Measurements from ENCODE around the gene SLMAP. TPM values are rescaled to one million over a fixed set of nuclear protein-coding genes. Genes with fewer than 3 reads are reported as not detected.
"Not testable (repeated sequence)": the region's sequence is repeated elsewhere in the genome, so short reads cannot be mapped to it uniquely, and the experiment has no call there.

SLMAP gene
- total and polyA plus RNA-seq, 10 donors: 7.8 to 77.3 (median 62.9) TPM

GRCh38 chr3:57872606-57873005, 116.5 kb downstream of the SLMAP start:
- intact Hi-C loops (cut with DNase I; ENCODE audit: low total_unique reads): no loop called here
- DNase-seq: no peak
- no peaks in the 10 kb centered on the region for H3K27me3 ChIP-seq (replicated peaks in 1 of 7)
- no peak overlapping the region for H3K4me3 ChIP-seq
- peaks cover 0 to 67% (median 3%) of the 10 kb centered on the region in 6 donors for H3K36me3 ChIP-seq
- no peaks in the 10 kb centered on the region for H3K4me1 ChIP-seq
- TF ChIP-seq POLR2AphosphoS5 (IDR thresholded peaks at IDR 0.05) (no peak), POLR2A (IDR thresholded peaks at IDR 0.05) (no peak)
- TF ChIP-seq, protein P1, sequence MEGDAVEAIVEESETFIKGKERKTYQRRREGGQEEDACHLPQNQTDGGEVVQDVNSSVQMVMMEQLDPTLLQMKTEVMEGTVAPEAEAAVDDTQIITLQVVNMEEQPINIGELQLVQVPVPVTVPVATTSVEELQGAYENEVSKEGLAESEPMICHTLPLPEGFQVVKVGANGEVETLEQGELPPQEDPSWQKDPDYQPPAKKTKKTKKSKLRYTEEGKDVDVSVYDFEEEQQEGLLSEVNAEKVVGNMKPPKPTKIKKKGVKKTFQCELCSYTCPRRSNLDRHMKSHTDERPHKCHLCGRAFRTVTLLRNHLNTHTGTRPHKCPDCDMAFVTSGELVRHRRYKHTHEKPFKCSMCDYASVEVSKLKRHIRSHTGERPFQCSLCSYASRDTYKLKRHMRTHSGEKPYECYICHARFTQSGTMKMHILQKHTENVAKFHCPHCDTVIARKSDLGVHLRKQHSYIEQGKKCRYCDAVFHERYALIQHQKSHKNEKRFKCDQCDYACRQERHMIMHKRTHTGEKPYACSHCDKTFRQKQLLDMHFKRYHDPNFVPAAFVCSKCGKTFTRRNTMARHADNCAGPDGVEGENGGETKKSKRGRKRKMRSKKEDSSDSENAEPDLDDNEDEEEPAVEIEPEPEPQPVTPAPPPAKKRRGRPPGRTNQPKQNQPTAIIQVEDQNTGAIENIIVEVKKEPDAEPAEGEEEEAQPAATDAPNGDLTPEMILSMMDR (IDR thresholded peaks at IDR 0.05 in 8 of 11, conservative IDR thresholded peaks at IDR 0.05 in 3 of 11): no peak
- H3K27ac ChIP-seq: no peak overlapping the region
- no peaks in the 10 kb centered on the region for H3K9me3 ChIP-seq
- WGBS, 5 donors: 93 to 98% (median 98%) methylated on average over 4 of the region's 4 CpGs

- H3K27ac ChIP-seq: no peak overlapping the region
- H3K36me3 ChIP-seq: peaks cover 0 to 71% (median 3%) of the 10 kb centered on the region in 6 donors
- no peaks in the 10 kb centered on the region for H3K4me1 ChIP-seq
- H3K27me3 ChIP-seq (replicated peaks in 1 of 7): no peaks in the 10 kb centered on the region
- TF ChIP-seq POLR2AphosphoS5 (IDR thresholded peaks at IDR 0.05) (no peak), POLR2A (IDR thresholded peaks at IDR 0.05) (no peak)
- TF ChIP-seq, protein P1 (IDR thresholded peaks at IDR 0.05 in 8 of 11, conservative IDR thresholded peaks at IDR 0.05 in 3 of 11): no peak
- intact Hi-C loops (cut with DNase I; ENCODE audit: low total_unique reads): no loop called here
- WGBS, 5 donors: 89 to 97% (median 93%) methylated on average over 3 of the region's 3 CpGs
- H3K4me3 ChIP-seq: no peak overlapping the region
- no peak for DNase-seq
- H3K9me3 ChIP-seq: no peaks in the 10 kb centered on the region
These were observed 120.5 kb downstream of the SLMAP start for GRCh38 chr3:57876632-57877031.

DNA sequence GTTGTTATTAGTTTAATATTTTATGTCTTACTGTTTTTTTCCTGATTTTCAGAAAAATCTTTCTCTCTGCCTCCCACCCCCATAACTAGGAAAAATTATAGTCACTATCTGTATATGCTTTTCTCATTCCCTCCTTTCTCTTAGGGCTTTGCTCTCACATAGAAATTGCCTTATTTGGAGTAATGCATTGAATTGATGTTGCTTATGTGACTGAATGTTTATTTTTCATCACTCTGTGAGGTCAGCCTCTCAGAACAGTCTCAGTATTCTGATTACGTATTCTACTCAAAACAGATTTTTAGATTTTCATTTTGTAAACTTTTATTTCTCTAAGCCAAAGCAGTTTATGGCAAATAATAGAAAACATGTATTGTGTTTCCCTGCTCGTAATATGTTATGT, 121.0 kb downstream of the SLMAP start:
- no peak overlapping the region for H3K4me3 ChIP-seq
- WGBS, 5 donors: 95 to 100% (median 99%) methylated on average over 2 of the region's 2 CpGs
- no peaks in the 10 kb centered on the region for H3K9me3 ChIP-seq
- H3K27me3 ChIP-seq (replicated peaks in 1 of 7): no peaks in the 10 kb centered on the region
- peaks cover 0 to 66% (median under 1%) of the 10 kb centered on the region in 6 donors for H3K36me3 ChIP-seq
- no peak overlapping the region for H3K27ac ChIP-seq
- intact Hi-C loops (cut with DNase I; ENCODE audit: low total_unique reads): no loop called here
- H3K4me1 ChIP-seq: no peaks in the 10 kb centered on the region
- no peak for DNase-seq
- TF ChIP-seq POLR2AphosphoS5 (IDR thresholded peaks at IDR 0.05) (no peak), POLR2A (IDR thresholded peaks at IDR 0.05) (no peak)
- TF ChIP-seq, protein P1 (IDR thresholded peaks at IDR 0.05 in 8 of 11, conservative IDR thresholded peaks at IDR 0.05 in 3 of 11): no peak

- H3K27me3 ChIP-seq (replicated peaks in 1 of 7); intact Hi-C loops (cut with DNase I; ENCODE audit: low total_unique reads); DNase-seq; H3K4me3 ChIP-seq; H3K9me3 ChIP-seq; H3K4me1 ChIP-seq; H3K27ac ChIP-seq: not testable (repeated sequence)
- H3K36me3 ChIP-seq: peaks cover 0 to 68% (median 11%) of the 10 kb centered on the region in 6 donors
- WGBS, 5 donors: 93 to 99% (median 96%) methylated on average over 5 of the region's 5 CpGs
These were observed 128.3 kb downstream of the SLMAP start for GRCh38 chr3:57884436-57884835.

GRCh38 chr3:57889807-57890206, 133.7 kb downstream of the SLMAP start:
- H3K27me3 ChIP-seq (replicated peaks in 1 of 7): no peaks in the 10 kb centered on the region
- no peaks in the 10 kb centered on the region for H3K9me3 ChIP-seq
- intact Hi-C loops (cut with DNase I; ENCODE audit: low total_unique reads): no loop called here
- DNase-seq: no peak
- peaks cover 0 to 44% (median 7%) of the 10 kb centered on the region in 6 donors for H3K36me3 ChIP-seq
- no peaks in the 10 kb centered on the region for H3K4me1 ChIP-seq
- no peak overlapping the region for H3K4me3 ChIP-seq
- WGBS, 5 donors: 92 to 95% (median 94%) methylated on average over 6 of the region's 6 CpGs
- TF ChIP-seq, protein P1 (IDR thresholded peaks at IDR 0.05 in 8 of 11, conservative IDR thresholded peaks at IDR 0.05 in 3 of 11): no peak
- TF ChIP-seq POLR2A (IDR thresholded peaks at IDR 0.05): no peak
- no peak for TF ChIP-seq POLR2AphosphoS5 (IDR thresholded peaks at IDR 0.05)
- H3K27ac ChIP-seq: no peak overlapping the region
